Glomerular endothelial cell (primary cell): Measurements from ENCODE around the gene TBX6. TPM values are rescaled to one million over a fixed set of nuclear protein-coding genes. Genes with fewer than 3 reads are reported as not detected.

Source experiments
- DNase-seq: peaks from one replicate; pipeline ENCODE4 v3.0.0-alpha.2; 2011; ENCODE audit warnings: low read depth, low spot score; ENCODE audit errors: extremely low read depth
- total RNA-seq: library from RNA; depleted of rRNA; stranded (reverse); fragments of >200 nt; gene quantifications from 2 replicates; pipeline ENCODE4 v1.2.3, GENCODE V29; 2015

Gene TBX6
- total RNA-seq, 1 donor from 2014 or later, result 0.41 TPM

GRCh38 chr16:30114411-30114810 is 22.7 kb upstream of the TBX6 start:
- no peak for DNase-seq

- DNase-seq, result no peak
These were observed 22.1 kb upstream of the TBX6 start for GRCh38 chr16:30113711-30114333.

GRCh38 chr16:30113031-30113710 is 21.4 kb upstream of the TBX6 start, which contains the start of gene GDPD3:
GDPD3 (minus strand) TSS chr16:30113537; CDS start chr16:30113478, 59 bp downstream.
- no peak for DNase-seq

GRCh38 chr16:30112197-30113030 is 20.7 kb upstream of the TBX6 start:
- DNase-seq, result no peak

GRCh38 chr16:30110661-30111060 is 18.9 kb upstream of the TBX6 start:
- no peak for DNase-seq

GRCh38 chr16:30108059-30108850 is 16.5 kb upstream of the TBX6 start:
- DNase-seq, result no peak

GRCh38 chr16:30104492-30104891 is 12.8 kb upstream of the TBX6 start:
- no peak for DNase-seq

GRCh38 chr16:30104090-30104489 is 12.4 kb upstream of the TBX6 start:
- no peak for DNase-seq

- DNase-seq, result no peak
These were observed 5.3 kb upstream of the TBX6 start for GRCh38 chr16:30096862-30097563.

- no peak for DNase-seq
These were observed 4.6 kb upstream of the TBX6 start, which contains the start of gene YPEL3 for GRCh38 chr16:30096105-30096861. YPEL3 (minus strand) TSS chr16:30096213; CDS start chr16:30095482, 731 bp downstream.

- DNase-seq, result no peak
These were observed 3.7 kb upstream of the TBX6 start for GRCh38 chr16:30095166-30096078.

- no peak for DNase-seq
These were observed 2.9 kb upstream of the TBX6 start for GRCh38 chr16:30094541-30095165.

- peak; percentile 72 for DNase-seq
These were observed 768 bp upstream of the TBX6 start for GRCh38 chr16:30092373-30093010.

GRCh38 chr16:30090610-30091331 is 953 bp downstream of the TBX6 start:
- no peak for DNase-seq

- DNase-seq, result no peak
These were observed 2.7 kb downstream of the TBX6 start for GRCh38 chr16:30088832-30089624.
